Activated CD4-positive, alpha-beta T cell treated with anti-CD3 and anti-CD28 coated beads, Interleukin-2, Interleukin-4, amounts not matched to agents 100 ng/mL and 50 ng/mL, durations not matched to agents 16 hours and 8 hours (primary cell): ENCODE results near the gene ALDH1A3.
A peak's percentile ranks its signal among the peaks of the same experiment; 100 is the strongest.

Experiments
- DNase-seq: peaks from one replicate; pipeline ENCODE4 v3.0.0-alpha.2; 2020; ENCODE audit warnings: low spot score

The ALDH1A3 gene

GRCh38 chr15:100859970-100860828, 19.4 kb upstream of the ALDH1A3 start:
- DNase-seq: no peak

- DNase-seq: no peak
These were observed 18.7 kb upstream of the ALDH1A3 start for GRCh38 chr15:100860829-100861510.

GRCh38 chr15:100861511-100861991, 18.1 kb upstream of the ALDH1A3 start:
- DNase-seq: no peak

GRCh38 chr15:100862162-100862561, 17.5 kb upstream of the ALDH1A3 start:
- DNase-seq: no peak

GRCh38 chr15:100863075-100863795, 16.4 kb upstream of the ALDH1A3 start:
- DNase-seq: no peak

- no peak for DNase-seq
These were observed 15.8 kb upstream of the ALDH1A3 start for GRCh38 chr15:100863796-100864267.

- no peak for DNase-seq
These were observed 13.0 kb upstream of the ALDH1A3 start for GRCh38 chr15:100866386-100867330.

- no peak for DNase-seq
These were observed 12.2 kb upstream of the ALDH1A3 start for GRCh38 chr15:100867433-100867832.

GRCh38 chr15:100869151-100869999, 10.3 kb upstream of the ALDH1A3 start:
- DNase-seq: peak; percentile 6

GRCh38 chr15:100873029-100873677, 6.5 kb upstream of the ALDH1A3 start:
- DNase-seq: peak; percentile 50

- no peak for DNase-seq
These were observed 4.1 kb upstream of the ALDH1A3 start for GRCh38 chr15:100875495-100875894.

- no peak for DNase-seq
These were observed 3.7 kb upstream of the ALDH1A3 start for GRCh38 chr15:100875976-100876375.

- no peak for DNase-seq
These were observed 2.1 kb upstream of the ALDH1A3 start for GRCh38 chr15:100877551-100877950.

GRCh38 chr15:100878130-100878529, 1.5 kb upstream of the ALDH1A3 start:
- DNase-seq: no peak

GRCh38 chr15:100878648-100879047, 983 bp upstream of the ALDH1A3 start:
- DNase-seq: no peak

- DNase-seq: no peak
These were observed 569 bp upstream of the ALDH1A3 start for GRCh38 chr15:100879061-100879463.

- no peak for DNase-seq
These were observed 687 bp downstream of the ALDH1A3 start for GRCh38 chr15:100880139-100880896.

- no peak for DNase-seq
These were observed 1.2 kb downstream of the ALDH1A3 start for GRCh38 chr15:100880897-100881242.
